Measurements from ENCODE around the gene IFI35.

IFI35 gene

GRCh38 chr17:43026595-43026994 lies 20.0 kb downstream of the IFI35 start:
- H3K27ac ChIP-seq (replicated peaks), result no peak overlapping the region
- H3K4me3 ChIP-seq (replicated peaks; ENCODE audit: insufficient read depth, low read length), result no peak overlapping the region
- no peaks in the 10 kb centered on the region for H3K27me3 ChIP-seq (ENCODE audit: insufficient read depth, poor library complexity, severe bottlenecking)
- TF ChIP-seq SPI1 (IDR thresholded peaks at IDR 0.05; ENCODE audit: borderline replicate concordance, low read depth) (no peak), GABPA (IDR thresholded peaks at IDR 0.05; ENCODE audit: low read depth) (no peak), POLR2AphosphoS5 (IDR thresholded peaks at IDR 0.05; ENCODE audit: low read depth) (no peak), REST (IDR thresholded peaks at IDR 0.05; ENCODE audit: insufficient replicate concordance, low read depth) (no peak), CTCF (IDR thresholded peaks at IDR 0.05; ENCODE audit: insufficient read depth, low read length) (no peak)
- DNase-seq (ENCODE audit: low read depth in 1 of 2, low spot score in 1 of 2), result no peak

- no peak overlapping the region for H3K4me3 ChIP-seq (replicated peaks; ENCODE audit: insufficient read depth, low read length)
- TF ChIP-seq SPI1 (IDR thresholded peaks at IDR 0.05; ENCODE audit: borderline replicate concordance, low read depth) (no peak), CTCF (IDR thresholded peaks at IDR 0.05; ENCODE audit: insufficient read depth, low read length) (no peak), REST (IDR thresholded peaks at IDR 0.05; ENCODE audit: insufficient replicate concordance, low read depth) (no peak), POLR2AphosphoS5 (IDR thresholded peaks at IDR 0.05; ENCODE audit: low read depth) (no peak), GABPA (IDR thresholded peaks at IDR 0.05; ENCODE audit: low read depth) (no peak)
- H3K27me3 ChIP-seq (ENCODE audit: insufficient read depth, poor library complexity, severe bottlenecking), result no peaks in the 10 kb centered on the region
- no peak overlapping the region for H3K27ac ChIP-seq (replicated peaks)
- DNase-seq (ENCODE audit: low read depth in 1 of 2, low spot score in 1 of 2), result no peak
Measured at GRCh38 chr17:43027091-43028032, 20.8 kb downstream of the IFI35 start.

- no peak overlapping the region for H3K4me3 ChIP-seq (replicated peaks; ENCODE audit: insufficient read depth, low read length)
- TF ChIP-seq GABPA (IDR thresholded peaks at IDR 0.05; ENCODE audit: low read depth) (no peak), POLR2AphosphoS5 (IDR thresholded peaks at IDR 0.05; ENCODE audit: low read depth) (no peak), CTCF (IDR thresholded peaks at IDR 0.05; ENCODE audit: insufficient read depth, low read length) (no peak), REST (IDR thresholded peaks at IDR 0.05; ENCODE audit: insufficient replicate concordance, low read depth) (no peak), SPI1 (IDR thresholded peaks at IDR 0.05; ENCODE audit: borderline replicate concordance, low read depth) (no peak)
- DNase-seq (ENCODE audit: low read depth in 1 of 2, low spot score in 1 of 2), result no peak
- H3K27ac ChIP-seq (replicated peaks), result no peak overlapping the region
- H3K27me3 ChIP-seq (ENCODE audit: insufficient read depth, poor library complexity, severe bottlenecking), result no peaks in the 10 kb centered on the region
Measured at GRCh38 chr17:43028221-43028861, 21.8 kb downstream of the IFI35 start.
